Kidney epithelial cell (primary cell): ENCODE results near the gene DOCK11. TPM values are rescaled to one million over a fixed set of nuclear protein-coding genes. Genes with fewer than 3 reads are reported as not detected.

Source experiments
- DNase-seq: peaks from one replicate; pipeline ENCODE4 v3.0.0-alpha.2; 2010; ENCODE audit warnings: low read depth
- H3K27me3 ChIP-seq: 2 replicates; pipeline ENCODE4 v1.6.0; 2011; ENCODE audit warnings: low read length; ENCODE audit not compliant: control insufficient read depth, insufficient read depth
- H3K36me3 ChIP-seq: 2 replicates; pipeline ENCODE4 v1.5.1; 2011; ENCODE audit warnings: low read length; ENCODE audit not compliant: control insufficient read depth, insufficient read depth
- H3K4me3 ChIP-seq: 2 replicates; pipeline ENCODE4 v1.5.1; 2011; ENCODE audit warnings: low read depth, mild to moderate bottlenecking, control low read depth, low read length
- CTCF ChIP-seq: IDR thresholded peaks from 2 replicates; pipeline ENCODE4 v1.5.1; 2011; ENCODE audit warnings: mild to moderate bottlenecking, moderate library complexity, low read length, control low read depth, inconsistent platforms; ENCODE audit not compliant: insufficient read depth, poor library complexity, severe bottlenecking
- total RNA-seq: library from RNA; depleted of rRNA; stranded (reverse); fragments of >200 nt; gene quantifications from 2 replicates; pipeline ENCODE4 v1.2.3, GENCODE V29; 2015

Gene DOCK11
- total RNA-seq, 1 donor from 2014 or later = 10.9 TPM

DNA sequence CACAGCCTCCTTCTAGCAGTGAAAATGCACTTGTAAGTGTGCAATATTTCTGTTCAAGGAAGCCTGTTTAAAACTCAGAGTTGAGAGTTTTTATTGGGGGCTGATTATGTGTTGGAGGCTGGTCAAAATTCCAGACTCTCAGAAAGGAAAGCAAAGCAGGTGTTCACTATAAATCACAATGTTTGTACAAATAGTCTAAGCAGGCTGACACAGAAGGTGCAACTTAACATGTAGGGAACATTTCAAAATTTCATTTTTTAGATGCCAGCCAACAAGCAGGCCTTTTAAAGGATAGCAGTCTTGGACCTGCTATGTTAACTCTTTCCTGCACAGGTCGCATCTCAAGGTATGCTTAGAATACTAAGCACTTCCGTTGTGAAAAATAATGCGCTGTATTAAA is 119.5 kb downstream of the DOCK11 start:
- no peaks in the 10 kb centered on the region for H3K36me3 ChIP-seq
- no peaks in the 10 kb centered on the region for H3K27me3 ChIP-seq
- no peak for DNase-seq
- TF ChIP-seq CTCF = no peak
- no peak overlapping the region for H3K4me3 ChIP-seq

DNA sequence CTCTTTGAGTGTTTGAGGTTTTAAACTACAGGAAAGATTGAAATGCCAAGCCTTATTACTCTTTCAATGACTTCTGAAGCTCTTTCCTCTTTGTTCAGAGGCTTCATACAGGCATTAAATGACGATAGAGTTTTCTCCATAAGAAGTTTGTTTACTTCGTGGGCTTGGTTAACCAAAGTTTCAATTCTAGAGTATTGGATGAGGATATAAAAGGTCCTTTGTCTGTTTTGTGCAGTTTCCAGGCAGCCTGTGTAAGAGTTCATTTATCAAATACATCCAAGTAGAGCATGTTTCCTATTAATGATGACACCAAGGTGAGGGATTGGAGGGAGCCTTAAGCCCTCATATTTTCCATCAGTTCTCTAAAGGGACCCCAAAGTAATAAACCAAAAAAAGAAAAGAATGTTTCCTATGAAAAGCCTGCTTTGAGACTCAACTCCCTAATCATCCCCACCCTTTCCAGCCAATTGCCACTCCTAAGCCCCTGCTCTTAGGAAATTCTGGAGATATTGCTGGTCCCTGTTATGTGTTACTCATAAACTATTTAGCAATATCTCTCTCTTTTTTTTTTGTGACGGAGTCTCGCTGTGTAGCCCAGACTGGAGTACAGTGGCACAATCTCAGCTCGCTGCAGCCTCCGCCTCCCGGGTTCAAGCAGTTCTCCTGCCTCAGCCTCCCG is 125.6 kb downstream of the DOCK11 start:
- Histone ChIP-seq H3K36me3 (no peaks in the 10 kb centered on the region), H3K27me3 (no peaks in the 10 kb centered on the region), H3K4me3 (no peak overlapping the region)
- no peak for DNase-seq
- TF ChIP-seq CTCF = no peak

DNA sequence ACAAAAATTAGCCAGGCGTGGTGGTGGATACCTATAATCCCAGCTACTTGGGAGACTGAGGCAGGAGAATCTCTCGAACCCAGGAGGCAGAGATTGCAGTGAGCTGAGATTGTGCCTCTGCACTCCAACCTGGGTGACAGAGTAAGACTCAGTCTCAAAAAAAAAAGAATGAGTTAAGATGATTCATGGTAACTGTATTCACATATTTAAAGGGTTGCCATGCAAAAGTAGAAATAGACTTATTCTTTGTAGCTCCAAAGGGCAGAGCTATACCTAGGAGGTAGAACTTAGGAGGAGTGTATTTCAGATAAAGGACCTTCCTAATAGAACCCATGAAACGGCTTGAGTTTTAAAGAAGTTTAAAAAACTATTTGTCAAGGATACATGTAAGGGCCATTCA is 127.4 kb downstream of the DOCK11 start:
- Histone ChIP-seq H3K4me3 (no peak overlapping the region), H3K36me3 (no peaks in the 10 kb centered on the region), H3K27me3 (no peaks in the 10 kb centered on the region)
- no peak for DNase-seq
- no peak for TF ChIP-seq CTCF

- H3K36me3 ChIP-seq = no peaks in the 10 kb centered on the region
- DNase-seq = no peak
- no peaks in the 10 kb centered on the region for H3K27me3 ChIP-seq
- H3K4me3 ChIP-seq = no peak overlapping the region
- TF ChIP-seq CTCF = no peak
Measured at GRCh38 chrX:118626346-118626745, 130.7 kb downstream of the DOCK11 start.

DNA sequence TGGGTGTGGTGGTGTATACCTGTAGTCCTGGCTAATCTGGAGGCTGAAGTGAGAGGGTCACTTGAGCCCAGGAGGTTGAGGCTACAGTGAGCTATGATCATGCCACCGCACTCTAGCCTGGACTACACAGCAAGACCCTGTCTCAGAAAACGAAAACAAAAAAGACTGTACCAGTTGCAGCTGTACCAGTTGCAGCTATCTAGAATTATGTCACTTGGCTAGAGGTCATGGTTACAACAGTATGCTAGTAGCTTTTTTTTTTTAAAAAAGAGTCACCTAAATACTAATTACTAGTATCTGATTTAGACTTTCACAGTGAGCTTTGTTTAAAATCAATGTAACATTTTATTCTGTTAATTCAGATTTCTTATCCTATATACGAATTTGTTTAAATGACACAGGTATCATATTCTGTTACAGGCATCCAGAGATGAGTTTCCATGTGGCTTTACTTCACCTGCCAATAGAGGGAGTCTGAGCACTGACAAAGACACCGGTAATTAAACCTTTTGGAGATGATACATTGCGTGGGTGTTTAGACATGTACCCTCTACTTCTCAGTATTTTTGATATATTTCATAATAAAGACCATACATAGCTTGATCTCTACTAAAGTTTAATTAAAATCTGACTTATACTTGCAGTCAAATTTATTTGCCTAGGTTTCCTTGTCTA is 131.6 kb downstream of the DOCK11 start:
- no peak for DNase-seq
- Histone ChIP-seq H3K36me3 (no peaks in the 10 kb centered on the region), H3K4me3 (no peak overlapping the region), H3K27me3 (no peaks in the 10 kb centered on the region)
- TF ChIP-seq CTCF = peak; percentile 51

DNA sequence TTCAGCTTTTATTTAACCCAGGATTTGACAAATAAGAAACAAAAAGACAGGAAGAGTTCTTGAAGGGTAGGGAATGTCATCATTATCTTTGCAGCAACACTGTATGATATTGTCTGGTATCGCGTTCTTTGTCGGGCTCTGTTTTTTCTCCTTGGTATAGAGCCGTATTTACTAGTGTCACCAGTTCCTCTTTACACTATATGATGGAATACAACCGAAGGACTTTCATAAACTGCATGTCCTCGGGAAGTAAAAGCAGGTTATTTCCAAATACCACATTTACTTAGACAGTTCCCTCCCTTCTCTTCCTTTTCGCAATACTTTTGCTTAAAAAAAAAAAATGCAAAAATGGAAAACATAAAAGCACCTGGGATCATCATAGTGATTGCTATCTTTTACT is 135.2 kb downstream of the DOCK11 start:
- H3K27me3 ChIP-seq = no peaks in the 10 kb centered on the region
- no peak for TF ChIP-seq CTCF
- no peak overlapping the region for H3K4me3 ChIP-seq
- DNase-seq = no peak
- no peaks in the 10 kb centered on the region for H3K36me3 ChIP-seq
